Stimulated activated CD4-positive, alpha-beta T cell treated with anti-CD3 and anti-CD28 coated beads, TNF-alpha, amount 100 ng/mL, for 24 hours (primary cell): ENCODE measurements around the gene CMIP.

ENCODE experiments used
- DNase-seq, 3 experiments: peaks; one replicate each; pipeline ENCODE4 v3.0.0-alpha.2; 2020; ENCODE audit warnings: low read depth in 3 of 3

CMIP gene

GRCh38 chr16:81748476-81749198 is 304.0 kb downstream of the CMIP start:
- DNase-seq = no peak

- DNase-seq = no peak
Measured at GRCh38 chr16:81752225-81752875, 307.7 kb downstream of the CMIP start.

GRCh38 chr16:81752876-81753227 is 308.2 kb downstream of the CMIP start:
- no peak for DNase-seq

- DNase-seq = no peak
Measured at GRCh38 chr16:81754858-81755257, 310.2 kb downstream of the CMIP start.

GRCh38 chr16:81755915-81756614 is 311.5 kb downstream of the CMIP start:
- DNase-seq = no peak

GRCh38 chr16:81756615-81757356 is 312.2 kb downstream of the CMIP start:
- no peak for DNase-seq

GRCh38 chr16:81758376-81758775 is 313.8 kb downstream of the CMIP start:
- DNase-seq = no peak
